ENCODE data around the gene CABP4. TPM values are rescaled to one million over a fixed set of nuclear protein-coding genes. Genes with fewer than 3 reads are reported as not detected.
A peak's percentile ranks its signal among the peaks of the same experiment; 100 is the strongest.
"Not testable (repeated sequence)": the region's sequence is repeated elsewhere in the genome, so short reads cannot be mapped to it uniquely, and the experiment has no call there.

The CABP4 gene
- total RNA-seq, 2 experiments from 2014 or later = 0.27 to 0.28 TPM

- Mint-ChIP-seq H3K27me3 (no peaks in the 10 kb centered on the region), H3K4me3 (no peak within 1 kb of the TSS), H3K36me3 (no peaks in the 10 kb centered on the region), H3K4me1 (peaks cover 10% of the 10 kb centered on the region), H3K9me3 (no peaks in the 10 kb centered on the region), H3K27ac (no peak within 1 kb of the TSS)
- DNase-seq = no peak
Measured at GRCh38 chr11:67452141-67452952, 2.8 kb upstream of the CABP4 start, which contains the start of gene GPR152. TSS of gene GPR152 (minus strand) at chr11:67452729. CDS start at chr11:67452724, 5 bp downstream.

- H3K4me3 Mint-ChIP-seq = no peak overlapping the region
- DNase-seq = no peak
- H3K4me1 Mint-ChIP-seq = peaks cover 5% of the 10 kb centered on the region
- no peaks in the 10 kb centered on the region for H3K27me3 Mint-ChIP-seq
- H3K9me3 Mint-ChIP-seq = no peaks in the 10 kb centered on the region
- no peaks in the 10 kb centered on the region for H3K36me3 Mint-ChIP-seq
- H3K27ac Mint-ChIP-seq = no peak overlapping the region
Measured at GRCh38 chr11:67453816-67454732, 1.1 kb upstream of the CABP4 start.

- no peak for DNase-seq
- Mint-ChIP-seq H3K36me3 (no peaks in the 10 kb centered on the region), H3K27me3 (no peaks in the 10 kb centered on the region), H3K27ac (no peak overlapping the region), H3K4me1 (peaks cover 1% of the 10 kb centered on the region), H3K4me3 (no peak overlapping the region), H3K9me3 (no peaks in the 10 kb centered on the region)
Measured at GRCh38 chr11:67456068-67456705, 1.0 kb downstream of the CABP4 start.

GRCh38 chr11:67457453-67457852 is 2.3 kb downstream of the CABP4 start:
- Mint-ChIP-seq H3K27me3 (no peaks in the 10 kb centered on the region), H3K4me1 (peaks cover 1% of the 10 kb centered on the region), H3K27ac (no peak overlapping the region), H3K36me3 (no peaks in the 10 kb centered on the region), H3K4me3 (no peak overlapping the region), H3K9me3 (no peaks in the 10 kb centered on the region)
- DNase-seq = no peak

GRCh38 chr11:67458266-67458665 is 3.1 kb downstream of the CABP4 start:
- Mint-ChIP-seq H3K27me3 (no peaks in the 10 kb centered on the region), H3K27ac (no peak overlapping the region)

GRCh38 chr11:67463186-67463585 is 8.0 kb downstream of the CABP4 start:
- Mint-ChIP-seq H3K9me3 (no peaks in the 10 kb centered on the region), H3K27ac (no peak overlapping the region), H3K27me3 (no peaks in the 10 kb centered on the region), H3K4me1 (peaks cover 24% of the 10 kb centered on the region), H3K36me3 (peaks cover 5% of the 10 kb centered on the region), H3K4me3 (no peak overlapping the region)
- DNase-seq = no peak

More at GRCh38 chr11:67458266-67458665, 3.1 kb downstream of the CABP4 start:
- no peak for DNase-seq
- Mint-ChIP-seq H3K4me1 (peaks cover 1% of the 10 kb centered on the region), H3K36me3 (no peaks in the 10 kb centered on the region), H3K4me3 (no peak overlapping the region), H3K9me3 (no peaks in the 10 kb centered on the region)

- Mint-ChIP-seq H3K27me3 (no peaks in the 10 kb centered on the region), H3K4me1 (peaks cover 27% of the 10 kb centered on the region), H3K36me3 (peaks cover 5% of the 10 kb centered on the region), H3K4me3 (peak overlapping the region; percentile 87), H3K9me3 (no peaks in the 10 kb centered on the region), H3K27ac (peak overlapping the region; percentile 92)
- no peak for DNase-seq
Measured at GRCh38 chr11:67463680-67464410, 8.7 kb downstream of the CABP4 start.

GRCh38 chr11:67464411-67465188 is 9.4 kb downstream of the CABP4 start:
- DNase-seq = peak; percentile 94
- H3K27ac Mint-ChIP-seq = peak overlapping the region; percentile 92
- no peaks in the 10 kb centered on the region for H3K27me3 Mint-ChIP-seq
- no peaks in the 10 kb centered on the region for H3K9me3 Mint-ChIP-seq
- H3K36me3 Mint-ChIP-seq = peaks cover 5% of the 10 kb centered on the region
- peak overlapping the region; percentile 87 for H3K4me3 Mint-ChIP-seq
- H3K4me1 Mint-ChIP-seq = peaks cover 29% of the 10 kb centered on the region

GRCh38 chr11:67465189-67465510 is 10.0 kb downstream of the CABP4 start:
- H3K27me3 Mint-ChIP-seq = no peaks in the 10 kb centered on the region
- peaks cover 29% of the 10 kb centered on the region for H3K4me1 Mint-ChIP-seq
- DNase-seq = no peak
- peak overlapping the region; percentile 87 for H3K4me3 Mint-ChIP-seq
- no peaks in the 10 kb centered on the region for H3K9me3 Mint-ChIP-seq
- peak overlapping the region; percentile 92 for H3K27ac Mint-ChIP-seq
- H3K36me3 Mint-ChIP-seq = peaks cover 5% of the 10 kb centered on the region

GRCh38 chr11:67465530-67465929 is 10.4 kb downstream of the CABP4 start:
- H3K9me3 Mint-ChIP-seq, DNase-seq, H3K36me3 Mint-ChIP-seq, H3K27me3 Mint-ChIP-seq: not testable (repeated sequence)
- Mint-ChIP-seq H3K27ac (peak overlapping the region; percentile 92), H3K4me1 (peaks cover 28% of the 10 kb centered on the region), H3K4me3 (peak overlapping the region; percentile 87)

GRCh38 chr11:67466367-67466766 is 11.2 kb downstream of the CABP4 start:
- no peaks in the 10 kb centered on the region for H3K27me3 Mint-ChIP-seq
- H3K27ac Mint-ChIP-seq = peak overlapping the region; percentile 25
- no peak overlapping the region for H3K4me3 Mint-ChIP-seq
- DNase-seq = no peak
- no peaks in the 10 kb centered on the region for H3K9me3 Mint-ChIP-seq
- peaks cover 5% of the 10 kb centered on the region for H3K36me3 Mint-ChIP-seq
- peaks cover 28% of the 10 kb centered on the region for H3K4me1 Mint-ChIP-seq

- H3K27ac Mint-ChIP-seq = peak overlapping the region; percentile 64
- DNase-seq = no peak
- no peaks in the 10 kb centered on the region for H3K27me3 Mint-ChIP-seq
- H3K4me3 Mint-ChIP-seq = peak overlapping the region; percentile 87
- peaks cover 5% of the 10 kb centered on the region for H3K36me3 Mint-ChIP-seq
- H3K9me3 Mint-ChIP-seq = no peaks in the 10 kb centered on the region
- H3K4me1 Mint-ChIP-seq = peaks cover 28% of the 10 kb centered on the region
Measured at GRCh38 chr11:67466962-67467771, 12.0 kb downstream of the CABP4 start.

- H3K27ac Mint-ChIP-seq = peak overlapping the region; percentile 79
- no peaks in the 10 kb centered on the region for H3K27me3 Mint-ChIP-seq
- no peaks in the 10 kb centered on the region for H3K9me3 Mint-ChIP-seq
- peak overlapping the region; percentile 87 for H3K4me3 Mint-ChIP-seq
- peaks cover 5% of the 10 kb centered on the region for H3K36me3 Mint-ChIP-seq
- H3K4me1 Mint-ChIP-seq = peaks cover 28% of the 10 kb centered on the region
- DNase-seq = peak; percentile 43
Measured at GRCh38 chr11:67468056-67468455, 12.9 kb downstream of the CABP4 start.

All from activated naive CD8-positive, alpha-beta T cell treated with anti-CD3 and anti-CD28 coated beads for 36 hours (primary cell).